Superior temporal gyrus (tissue), 1 donor: ENCODE measurements around the gene CNIH3.
"Not testable (repeated sequence)": the region's sequence is repeated elsewhere in the genome, so short reads cannot be mapped to it uniquely, and the experiment has no call there.

ENCODE experiments used
- DNase-seq: peaks from one replicate; pipeline ENCODE4 v3.0.0-alpha.2; 2016; ENCODE audit errors: extremely low spot score

Gene CNIH3

GRCh38 chr1:224615861-224616755, at the start of gene CNIH3:
Gene CNIH3 (plus strand): TSS chr1:224616317. CDS start chr1:224617175, 858 bp downstream.
- DNase-seq = no peak

- DNase-seq = not testable (repeated sequence)
These were observed 49.6 kb upstream of the CNIH3 start for GRCh38 chr1:224566492-224566891.

- DNase-seq = no peak
These were observed 46.8 kb upstream of the CNIH3 start for GRCh38 chr1:224569276-224569675.

- DNase-seq = not testable (repeated sequence)
These were observed 44.1 kb upstream of the CNIH3 start for GRCh38 chr1:224571975-224572374.

DNA sequence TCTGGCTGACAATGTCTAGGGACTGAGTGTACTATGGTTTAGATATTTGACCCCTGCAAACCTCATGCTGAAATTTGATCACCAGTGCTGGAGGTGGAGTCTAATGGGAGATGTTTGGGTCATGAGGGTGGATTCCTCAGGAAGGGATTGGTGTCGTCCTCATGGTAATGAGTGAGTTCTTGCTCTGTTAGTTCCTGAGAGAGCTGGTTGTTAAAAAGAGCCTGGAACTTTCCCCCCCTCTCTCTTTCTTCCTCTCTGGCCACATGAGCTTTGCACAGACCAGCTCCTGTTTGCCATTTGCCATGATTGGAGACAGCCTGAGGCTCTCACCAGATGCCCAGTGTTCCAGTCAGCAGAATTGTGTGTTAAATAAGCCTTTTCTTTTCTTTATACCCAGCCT, 36.6 kb upstream of the CNIH3 start:
- no peak for DNase-seq

GRCh38 chr1:224580006-224580405, 36.1 kb upstream of the CNIH3 start:
- no peak for DNase-seq

DNA sequence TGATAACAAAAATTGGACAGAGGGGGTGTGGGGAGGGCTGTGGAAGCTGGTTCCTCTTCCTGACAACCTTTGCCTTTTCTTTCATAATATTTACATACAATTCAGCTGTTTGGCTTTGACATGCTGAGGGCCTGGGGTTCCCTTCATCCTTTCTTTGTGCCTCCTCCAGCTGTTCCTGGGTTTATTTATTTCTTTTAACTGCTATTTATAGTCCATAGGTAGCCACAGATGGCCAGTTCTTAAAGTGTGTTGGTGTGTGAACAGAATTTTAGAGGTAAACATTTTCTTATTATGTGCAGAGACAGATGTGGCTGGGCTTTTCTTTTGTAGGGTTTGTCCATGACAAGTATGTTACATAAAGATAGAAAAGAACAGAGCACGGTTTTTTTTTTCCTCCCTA, 34.1 kb upstream of the CNIH3 start:
- no peak for DNase-seq

DNA sequence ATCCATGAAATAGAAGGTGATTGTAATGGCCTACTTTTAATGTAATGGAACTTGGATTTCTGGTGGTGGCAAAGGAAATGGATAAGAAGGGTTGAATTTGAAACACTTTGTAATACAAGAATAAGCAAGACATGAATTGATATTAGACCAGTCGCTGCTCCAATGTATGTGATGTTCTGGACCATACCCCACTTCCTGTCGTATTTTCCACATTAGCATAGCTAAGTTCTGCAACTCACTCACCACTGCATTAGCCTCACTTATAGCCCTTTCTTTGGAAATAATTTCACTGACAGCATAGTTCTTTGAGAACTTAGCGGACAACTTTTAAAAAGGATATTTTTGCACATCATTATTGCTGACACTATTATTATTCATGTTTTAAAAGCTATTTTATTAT, 32.3 kb upstream of the CNIH3 start:
- DNase-seq = no peak

DNA sequence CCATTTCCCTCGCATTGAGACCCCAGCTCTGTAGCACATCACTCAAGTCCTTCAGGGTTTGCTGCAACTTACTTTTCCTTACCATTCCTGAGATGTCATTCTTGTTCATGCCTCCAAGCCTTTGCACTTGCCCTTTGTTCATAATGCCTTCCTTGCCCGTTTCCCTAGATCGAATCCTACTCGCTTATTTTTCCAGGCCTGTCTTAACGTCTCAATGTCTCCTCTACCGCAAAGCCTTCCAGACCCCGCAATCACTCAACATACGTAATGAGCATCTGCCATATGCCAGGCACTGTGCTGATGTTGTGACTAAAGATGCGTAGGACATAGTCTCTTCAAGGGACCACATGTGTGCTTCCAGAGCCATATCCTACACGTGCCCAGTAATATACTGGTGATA, 31.1 kb upstream of the CNIH3 start:
- no peak for DNase-seq

DNA sequence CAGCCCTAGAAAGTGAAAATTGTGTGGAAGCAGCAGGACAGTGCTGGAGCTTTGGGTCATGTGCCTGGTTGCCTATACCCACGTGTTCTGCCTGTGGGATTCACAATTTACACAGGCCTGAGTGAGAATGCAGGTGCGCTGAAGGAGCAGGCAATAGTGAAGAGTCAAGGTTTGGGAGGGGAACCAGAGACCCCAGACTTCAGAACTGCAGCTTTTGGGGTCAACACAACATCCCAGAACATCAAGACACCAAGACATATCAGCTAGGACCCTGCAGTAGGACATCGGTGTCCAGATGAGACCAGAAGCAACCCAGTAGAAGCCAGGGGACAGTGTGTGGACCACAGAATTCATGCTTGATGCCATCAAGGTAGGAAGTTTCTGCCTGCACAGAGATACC, 29.1 kb upstream of the CNIH3 start:
- no peak for DNase-seq

DNA sequence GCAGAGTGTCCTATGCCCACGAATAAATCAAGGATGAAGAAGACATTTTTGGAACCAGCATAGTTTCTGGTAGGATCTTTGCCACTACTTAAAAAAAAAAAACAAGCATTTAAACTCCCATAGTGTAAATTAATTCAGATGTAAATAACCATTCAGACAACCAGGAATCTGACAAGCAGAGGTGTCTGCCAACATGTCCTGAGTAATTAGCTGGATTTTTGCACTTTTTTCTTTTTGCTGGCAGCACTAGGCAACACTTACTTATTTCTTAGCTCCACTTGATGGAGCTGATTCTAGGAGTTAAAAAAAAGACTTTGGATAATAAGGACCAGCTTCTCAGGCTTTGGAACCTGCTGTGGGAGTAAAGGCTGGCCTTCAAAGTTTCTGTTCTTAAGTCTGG, 27.6 kb upstream of the CNIH3 start:
- DNase-seq = no peak

GRCh38 chr1:224589006-224589405, 27.1 kb upstream of the CNIH3 start:
- DNase-seq = no peak

GRCh38 chr1:224591326-224591725, 24.8 kb upstream of the CNIH3 start:
- DNase-seq = no peak

DNA sequence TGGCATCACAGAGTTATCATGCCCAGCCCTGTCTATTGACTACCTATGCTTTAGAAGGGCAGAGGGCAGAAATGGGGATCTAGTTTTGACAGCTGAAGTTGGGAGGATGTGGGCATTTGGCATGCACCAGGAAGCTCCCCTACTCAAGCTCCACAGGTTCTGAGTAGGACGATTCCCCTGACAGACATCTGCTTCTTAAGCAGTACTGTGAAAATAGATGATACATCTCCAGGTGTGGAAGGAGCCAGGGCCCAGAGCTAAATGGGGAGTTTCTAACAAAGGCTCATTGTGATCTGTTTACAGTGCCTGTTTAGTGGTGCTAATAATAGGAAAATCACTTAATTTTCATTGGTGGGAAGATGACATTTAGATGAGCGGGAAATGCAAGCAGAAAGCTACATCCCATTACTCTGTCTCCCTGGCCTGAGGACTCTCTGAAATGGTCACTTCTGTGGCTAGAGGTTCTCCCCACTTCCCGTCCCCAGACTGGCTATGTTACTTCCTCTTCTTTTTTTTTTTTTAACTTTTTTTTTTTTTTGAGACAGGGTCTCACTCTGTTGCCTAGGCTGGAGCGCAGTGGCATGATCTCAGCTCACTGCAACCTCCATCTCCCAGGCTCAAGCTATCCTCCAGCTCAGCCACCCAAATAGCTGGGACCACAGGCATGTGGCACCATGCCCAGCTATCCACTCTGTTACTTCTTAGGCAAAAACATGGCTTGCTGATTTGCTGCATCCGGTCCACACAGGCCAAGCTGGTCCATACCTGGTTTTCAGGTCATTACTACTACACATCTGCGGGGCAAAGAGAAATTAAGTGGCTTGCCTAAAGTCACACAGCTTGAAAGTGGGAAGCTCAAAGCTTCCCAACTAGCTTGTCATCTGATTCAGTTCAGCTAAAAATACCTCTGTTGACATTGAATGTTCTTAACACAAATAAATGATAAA, 23.2 kb upstream of the CNIH3 start:
- no peak for DNase-seq

- no peak for DNase-seq
These were observed 21.8 kb upstream of the CNIH3 start for GRCh38 chr1:224594360-224594759.

- DNase-seq = no peak
These were observed 21.3 kb upstream of the CNIH3 start for GRCh38 chr1:224594851-224595250.

- no peak for DNase-seq
These were observed 10.5 kb upstream of the CNIH3 start for GRCh38 chr1:224605482-224606181.

DNA sequence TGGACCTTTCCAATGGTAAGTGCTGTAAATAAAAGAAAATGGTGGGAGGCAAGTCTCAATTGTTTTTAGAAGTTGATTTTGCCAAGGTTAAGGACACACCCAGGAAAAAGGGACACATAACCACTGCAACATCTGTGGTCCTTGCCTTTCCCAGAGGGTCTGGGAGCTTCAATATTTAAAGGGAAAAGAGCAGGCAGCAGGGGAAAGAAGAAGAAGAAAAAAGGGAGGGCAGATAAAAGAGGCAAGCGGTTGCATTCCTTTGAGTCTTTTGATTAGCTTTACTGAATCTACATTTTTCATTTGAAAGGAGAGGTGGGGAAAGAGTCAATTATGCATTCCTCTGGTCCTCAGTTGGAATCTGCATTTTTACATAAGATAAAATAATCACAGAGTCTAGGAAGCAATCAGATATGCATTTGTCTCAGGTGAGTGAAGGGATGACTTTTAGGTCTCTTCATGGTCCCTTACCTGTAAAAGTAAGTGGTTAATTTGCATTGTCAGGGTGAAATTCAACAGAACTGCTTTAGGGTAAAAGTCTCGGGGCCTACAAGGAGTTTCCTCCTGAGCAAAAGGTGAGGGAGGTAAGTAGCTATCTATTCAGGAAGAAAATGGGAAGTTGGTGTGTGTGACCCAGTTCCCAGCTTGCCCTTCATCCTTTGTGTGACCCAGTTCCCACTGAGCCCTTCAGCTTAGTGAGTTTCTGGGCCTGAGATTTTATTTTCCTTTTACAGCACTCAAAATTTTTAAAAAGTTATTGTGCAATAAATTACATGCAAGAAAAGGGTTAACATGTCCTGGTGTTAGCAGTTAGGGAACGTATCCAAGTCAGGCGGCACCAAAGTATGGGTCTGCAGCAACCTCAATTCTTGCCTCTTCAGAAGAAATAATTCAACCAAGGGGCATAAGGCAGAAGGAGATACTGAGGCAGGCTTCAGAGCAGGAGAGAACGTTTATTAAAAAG, 8.6 kb upstream of the CNIH3 start:
- no peak for DNase-seq

DNA sequence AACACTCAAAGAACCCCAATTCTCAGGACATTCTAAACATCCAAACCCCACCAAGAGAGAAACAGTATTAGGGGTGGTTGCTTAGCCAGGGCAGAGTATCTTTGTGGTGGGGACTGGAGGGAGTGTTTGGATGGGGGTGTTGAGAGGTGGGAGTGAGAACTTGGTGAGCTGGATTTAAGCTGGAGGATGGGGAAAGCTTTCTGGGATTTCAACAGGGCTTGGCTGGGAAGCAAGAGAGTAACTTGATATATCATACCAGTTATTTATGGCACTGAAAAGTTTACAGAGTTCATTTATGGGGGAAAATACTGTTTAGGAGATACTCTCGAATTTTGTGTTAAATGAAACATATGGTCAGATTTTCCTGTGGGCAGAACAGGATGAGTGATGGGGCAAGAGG, 6.8 kb upstream of the CNIH3 start:
- DNase-seq = no peak

DNA sequence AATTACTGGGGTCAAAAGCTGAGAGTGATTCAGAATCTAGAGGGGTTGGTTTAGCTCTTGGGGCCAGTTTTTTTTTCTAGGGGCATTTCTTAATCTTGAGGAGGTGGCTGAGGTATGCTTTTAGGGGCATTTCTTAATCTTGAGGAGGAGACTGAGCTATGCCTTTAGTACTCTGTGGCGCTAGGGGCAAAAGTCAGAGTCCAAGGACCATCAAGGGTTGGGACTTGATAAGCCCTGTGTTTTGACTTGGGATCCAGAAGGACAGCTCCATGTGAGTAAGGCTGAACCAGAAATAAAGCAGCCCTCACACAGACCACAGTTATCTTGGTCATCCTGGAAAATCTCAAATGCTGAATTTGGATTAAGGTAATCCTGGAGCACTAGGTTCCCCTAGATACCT, 3.9 kb upstream of the CNIH3 start:
- DNase-seq = no peak

DNA sequence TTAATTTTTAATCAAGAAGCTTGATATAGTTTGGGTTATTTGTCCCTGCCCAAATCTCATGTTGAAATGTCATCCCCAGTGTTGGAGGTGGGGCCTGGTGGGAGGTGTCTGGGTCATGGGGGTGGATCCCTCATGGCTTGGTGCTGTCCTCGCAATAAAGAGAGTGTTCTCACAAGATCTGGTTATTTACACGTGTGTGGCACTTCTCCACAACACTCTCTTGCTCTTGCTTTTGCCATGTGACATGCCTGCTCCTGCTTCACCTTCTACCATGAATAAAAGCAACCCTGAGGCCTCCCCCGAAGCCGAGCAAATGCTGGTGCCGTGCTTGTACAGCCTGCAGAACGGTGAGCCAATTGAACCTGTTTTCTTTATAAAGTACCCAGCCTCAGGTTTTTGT, 2.6 kb upstream of the CNIH3 start:
- DNase-seq = no peak
